Activated CD8-positive, alpha-beta memory T cell treated with anti-CD3 and anti-CD28 coated beads, Interleukin-2, amount 50 U/mL, for 4 hours (primary cell): ENCODE data around the gene MYO5C.
"Not testable (repeated sequence)": the region's sequence is repeated elsewhere in the genome, so short reads cannot be mapped to it uniquely, and the experiment has no call there.

Experiments used
- DNase-seq: peaks from one replicate; pipeline ENCODE4 v3.0.0-alpha.2; 2020

The MYO5C gene

DNA sequence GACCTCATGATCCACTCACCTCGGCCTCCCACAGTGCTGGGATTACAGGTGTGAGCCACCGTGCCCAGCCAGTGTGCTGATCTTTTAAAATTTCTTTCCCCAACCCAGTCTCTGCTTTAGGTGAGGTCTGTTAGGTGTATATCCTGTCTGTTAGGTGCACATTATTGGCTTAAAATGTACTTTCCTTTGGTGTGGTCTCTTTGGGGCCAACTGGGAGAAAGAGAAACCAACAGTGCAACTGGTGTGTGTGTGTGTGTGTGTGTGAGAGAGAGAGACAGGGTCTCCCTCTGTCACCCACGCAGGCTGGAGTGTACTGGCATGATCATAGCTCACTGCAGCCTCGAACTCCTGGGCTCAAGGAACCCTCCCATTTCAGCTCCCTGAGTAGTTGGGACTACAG, 54.1 kb downstream of the MYO5C start:
- DNase-seq = no peak

DNA sequence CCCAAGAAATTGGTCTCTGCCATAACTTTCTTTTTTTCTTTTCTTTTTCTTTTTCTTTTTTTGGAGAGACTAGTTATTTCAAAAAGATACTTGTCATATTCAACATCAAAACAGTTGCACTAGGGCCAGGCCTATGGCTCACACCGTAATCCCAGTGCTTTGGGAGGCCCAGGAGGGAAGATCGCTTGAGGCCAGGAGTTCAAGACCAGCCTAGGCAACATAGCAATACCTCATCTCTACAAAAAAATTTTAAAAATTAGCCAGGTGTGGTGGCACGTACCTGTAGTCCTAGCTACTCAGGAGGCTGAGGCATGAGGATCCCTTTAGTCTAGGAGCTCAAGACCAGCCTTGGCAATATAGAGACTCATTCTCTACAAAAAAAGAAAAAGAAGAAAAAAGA, 55.4 kb downstream of the MYO5C start:
- no peak for DNase-seq

DNA sequence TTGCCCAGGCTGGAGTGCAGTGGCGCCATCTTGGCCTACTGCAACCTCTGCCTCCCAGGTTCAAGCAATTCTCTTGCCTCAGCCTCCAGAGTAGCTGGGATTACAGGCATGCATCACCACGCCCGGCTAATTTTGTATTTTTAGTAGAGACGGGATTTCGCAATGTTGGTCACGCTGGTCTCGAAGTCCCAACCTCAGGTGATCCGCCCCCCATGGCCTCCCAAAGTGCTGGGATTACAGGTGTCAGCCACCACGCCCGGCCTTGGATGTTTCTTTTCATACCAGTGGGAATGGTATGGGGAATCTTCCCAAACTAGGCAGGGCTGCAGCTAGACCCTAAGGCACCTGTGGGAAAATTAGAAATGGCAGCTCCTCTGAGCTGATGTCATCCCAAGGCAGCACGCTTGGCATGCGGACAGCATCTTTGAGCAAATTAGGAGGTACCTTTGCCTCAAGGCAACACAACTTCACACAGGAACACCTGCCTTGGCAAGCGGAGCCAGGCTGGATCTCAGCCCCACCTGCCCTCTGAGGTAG, 56.5 kb downstream of the MYO5C start:
- not testable (repeated sequence) for DNase-seq

DNA sequence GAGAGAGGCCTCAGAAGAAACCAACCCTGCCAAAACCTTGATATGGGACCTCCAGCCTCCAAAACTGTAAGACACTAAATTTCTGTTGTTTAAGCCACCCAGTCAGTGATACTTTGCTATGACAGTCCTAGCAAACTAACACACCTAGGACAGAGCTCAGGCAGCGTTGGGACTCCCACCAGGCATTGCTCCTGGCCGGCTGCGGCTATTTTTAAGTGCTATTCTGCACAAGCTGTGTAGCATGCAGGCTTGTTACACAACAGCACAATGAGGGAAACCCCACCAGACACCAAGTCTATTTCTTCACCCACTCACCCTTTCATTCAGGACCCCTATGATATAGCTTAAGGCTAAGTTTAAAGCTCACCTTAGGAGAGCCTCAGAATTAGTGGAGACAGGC, 57.5 kb downstream of the MYO5C start:
- no peak for DNase-seq

DNA sequence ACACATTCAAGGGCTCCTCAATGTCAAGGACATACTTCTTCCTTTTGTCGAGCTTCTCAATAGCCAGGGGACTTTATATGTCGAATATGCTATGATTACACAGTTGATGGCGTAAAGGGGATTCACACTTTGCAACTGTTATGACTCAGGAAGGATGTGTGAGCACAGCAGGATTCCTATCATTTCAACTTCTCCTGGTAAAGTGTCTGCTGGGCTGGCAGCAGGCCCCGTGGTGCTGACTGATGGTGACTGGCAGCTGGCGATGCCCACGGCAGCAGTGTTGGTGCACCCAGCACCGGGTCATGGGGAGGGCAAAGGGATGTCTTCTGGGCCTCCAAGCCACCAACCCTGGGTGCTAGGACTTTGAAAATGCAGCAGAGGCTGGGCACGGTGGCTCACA, 59.6 kb downstream of the MYO5C start:
- DNase-seq = no peak

DNA sequence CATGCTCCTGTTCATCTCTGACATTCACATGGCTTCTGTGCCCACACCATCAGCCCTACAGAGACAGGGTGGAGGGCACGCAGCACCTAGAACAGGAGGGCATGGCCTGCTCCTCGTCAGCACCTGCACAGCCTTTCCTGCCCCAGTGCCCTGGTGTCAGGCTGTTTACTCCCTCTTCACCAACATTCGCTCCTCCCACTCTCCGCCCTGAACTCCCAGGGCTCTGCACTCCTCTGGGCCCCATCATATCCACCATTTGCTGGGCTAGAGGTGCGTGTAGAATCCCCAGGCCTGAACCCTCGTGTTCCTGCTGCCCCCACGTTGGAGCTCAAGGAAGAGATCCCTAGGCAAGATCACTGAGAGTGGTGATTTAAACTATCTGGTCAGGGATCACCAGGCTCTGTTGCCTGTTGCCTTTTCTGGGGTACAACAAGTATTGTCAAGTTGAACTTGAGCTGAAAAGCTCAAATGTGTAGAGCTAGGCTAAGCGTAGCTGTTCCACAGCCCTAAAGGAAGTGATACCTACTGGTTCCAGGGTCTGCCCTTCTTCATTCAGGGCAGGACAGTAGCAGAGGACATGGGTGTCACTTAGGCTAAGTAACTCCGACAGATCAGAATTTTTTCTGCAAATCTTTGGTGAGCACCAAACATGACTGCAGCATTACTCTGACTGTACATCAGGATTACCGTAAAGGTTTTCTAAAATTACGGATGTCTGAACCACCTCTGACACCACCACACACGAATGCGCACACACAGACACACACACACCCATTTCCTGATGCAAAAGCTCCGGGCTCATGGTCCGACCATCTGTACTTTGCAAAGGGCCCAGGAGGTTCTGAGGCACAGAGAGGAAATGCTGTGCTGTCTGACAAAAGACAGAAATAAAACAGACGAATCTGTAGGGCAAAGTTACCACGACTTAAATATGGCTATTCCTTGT, 60.7 kb downstream of the MYO5C start:
- no peak for DNase-seq

DNA sequence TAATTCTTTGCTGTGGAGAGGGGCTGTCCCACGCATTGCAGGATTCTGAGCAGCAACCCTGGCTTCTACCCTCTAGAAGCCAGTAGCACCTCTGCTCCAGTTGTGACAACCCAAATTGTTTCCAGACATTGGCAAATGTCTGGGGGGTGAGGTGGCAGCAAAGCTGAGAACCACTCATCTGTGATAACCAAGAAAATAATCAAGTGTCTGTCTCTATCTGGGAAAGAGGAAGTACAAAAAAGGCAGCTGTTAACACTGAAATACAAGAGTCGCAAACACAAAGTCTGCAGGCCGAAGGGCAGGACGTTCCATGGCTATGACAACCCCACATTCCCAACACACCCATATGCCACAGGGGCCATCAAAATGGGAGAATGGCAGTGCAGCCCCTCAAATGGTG, 62.2 kb downstream of the MYO5C start:
- DNase-seq = no peak

DNA sequence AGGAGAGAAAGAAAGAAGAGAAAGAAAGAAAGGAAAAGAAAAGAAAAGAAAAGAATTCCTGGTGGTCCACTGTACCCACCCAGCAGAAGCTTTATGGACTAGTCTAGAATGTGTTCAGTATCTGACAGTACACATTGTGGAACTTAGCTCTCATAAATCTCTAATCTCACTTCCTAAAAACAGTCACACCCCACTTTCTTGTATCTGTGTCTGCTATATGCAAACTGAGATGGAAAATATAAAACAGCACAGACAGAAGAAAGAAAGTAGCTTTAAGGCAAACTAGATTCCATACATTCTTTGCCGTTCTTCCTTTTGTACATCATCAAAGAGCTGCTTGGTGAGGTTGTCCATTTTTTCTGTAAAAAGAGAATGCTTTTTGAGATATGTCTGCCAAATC, 63.3 kb downstream of the MYO5C start:
- DNase-seq = no peak

DNA sequence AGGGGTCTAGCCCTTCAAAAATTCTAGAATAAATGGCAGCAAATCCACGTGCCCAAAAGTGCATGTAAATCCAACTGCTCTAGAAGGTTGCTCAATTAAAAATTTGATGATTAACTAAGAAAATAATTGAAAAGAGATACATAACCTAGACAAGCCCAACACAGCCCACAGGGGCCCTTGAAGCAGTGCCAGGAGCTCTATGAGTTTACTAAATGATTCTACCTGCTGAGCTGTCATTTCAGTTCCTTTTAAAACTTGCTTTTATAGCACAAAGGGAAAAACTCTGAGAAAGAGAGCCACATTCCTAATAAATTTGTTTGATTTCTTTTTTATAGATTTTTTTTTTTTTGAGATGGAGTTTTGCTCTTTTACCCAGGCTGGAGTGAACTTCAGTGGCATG, 65.5 kb downstream of the MYO5C start:
- no peak for DNase-seq

DNA sequence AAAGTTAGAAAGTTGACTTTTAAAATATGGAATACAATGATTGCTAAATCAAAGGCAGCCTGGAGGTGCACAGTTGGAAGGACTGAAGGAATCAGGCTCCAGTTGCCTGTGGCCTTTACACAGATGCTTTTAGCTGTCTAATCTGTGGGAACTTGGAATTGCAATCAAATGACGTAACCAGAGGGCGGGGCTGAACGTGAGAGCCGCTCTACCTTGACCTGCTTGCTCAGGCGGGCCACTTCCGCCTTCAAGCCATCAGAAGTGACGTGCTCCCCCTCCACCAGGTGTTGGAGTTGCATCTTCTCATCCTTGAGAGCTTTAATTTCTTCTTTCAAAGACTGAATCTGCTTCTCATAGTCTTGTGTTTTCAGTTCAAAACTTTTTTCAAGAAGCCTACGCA, 66.7 kb downstream of the MYO5C start:
- no peak for DNase-seq

DNA sequence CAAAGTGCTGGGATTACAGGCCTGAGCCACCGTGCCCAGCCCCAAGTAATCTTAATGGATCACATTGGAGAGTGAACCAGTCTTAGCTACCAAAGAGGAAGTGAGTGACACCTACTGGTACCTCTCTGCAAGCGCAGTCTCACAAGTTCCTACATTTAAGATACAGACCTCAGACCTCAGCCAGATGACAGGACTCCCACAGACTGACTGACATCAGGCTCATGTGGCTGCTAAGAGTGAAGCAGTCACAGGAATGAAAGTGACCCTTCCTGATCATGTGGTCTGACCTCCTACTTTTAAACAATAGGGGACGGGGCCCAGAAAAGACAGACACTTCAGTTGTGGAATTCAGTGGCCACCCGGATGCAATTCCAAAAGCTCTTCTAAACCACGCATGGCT, 68.1 kb downstream of the MYO5C start:
- DNase-seq = peak; percentile 67

DNA sequence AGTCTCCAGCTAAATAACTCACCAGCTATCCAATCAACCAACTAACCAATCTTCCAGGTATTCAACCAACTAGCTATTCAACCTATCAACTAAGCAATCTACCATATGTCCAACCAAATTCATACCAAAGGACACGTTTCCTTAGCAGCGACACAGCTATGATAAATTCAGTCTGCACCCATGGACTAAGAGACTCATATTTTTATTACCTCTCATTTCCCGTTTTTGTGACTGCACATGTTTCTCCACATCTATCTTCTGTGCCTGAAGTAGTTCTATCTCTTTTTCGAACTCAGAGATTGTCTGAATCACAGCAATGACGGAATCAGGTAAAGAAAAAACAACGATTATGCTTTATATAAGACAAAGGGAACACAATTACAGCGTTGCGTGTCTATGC, 70.4 kb downstream of the MYO5C start:
- DNase-seq = no peak

DNA sequence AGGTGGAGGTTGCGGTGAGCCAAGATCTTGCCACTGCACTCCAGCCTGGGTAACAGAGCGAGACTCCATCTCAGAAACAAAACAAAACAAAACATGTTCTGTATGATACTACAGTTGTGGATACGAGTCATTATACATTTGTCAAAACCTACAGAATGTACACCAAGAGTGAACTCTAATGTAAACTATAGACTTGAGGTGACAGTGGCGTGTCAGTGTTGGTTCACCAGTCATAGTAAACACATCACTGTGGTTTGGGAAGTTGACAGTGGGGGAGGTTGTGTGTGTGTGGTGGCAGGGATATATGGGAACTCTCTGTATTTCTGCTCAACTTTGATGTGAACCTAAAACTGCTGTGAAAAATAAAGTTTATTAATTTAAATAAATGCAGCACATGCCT, 71.4 kb downstream of the MYO5C start:
- DNase-seq = no peak

DNA sequence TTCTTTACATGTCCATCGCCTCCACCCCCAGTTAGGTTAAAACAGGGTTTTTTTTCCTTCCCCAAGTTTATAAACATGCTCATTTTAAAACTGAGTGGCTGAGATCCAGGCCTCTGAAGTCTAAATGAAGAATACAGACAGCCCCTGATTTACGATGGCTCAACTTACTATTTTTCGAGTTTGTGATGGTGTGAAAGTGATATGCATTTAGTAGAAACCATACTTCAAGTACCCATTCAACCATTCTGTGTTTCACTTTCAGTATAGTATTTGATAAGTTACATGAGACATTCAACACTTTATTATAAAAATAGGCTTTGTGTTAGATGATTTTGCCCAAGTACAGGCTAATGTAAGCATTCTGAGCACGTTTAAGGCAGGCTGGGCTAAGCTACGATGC, 73.9 kb downstream of the MYO5C start:
- no peak for DNase-seq

DNA sequence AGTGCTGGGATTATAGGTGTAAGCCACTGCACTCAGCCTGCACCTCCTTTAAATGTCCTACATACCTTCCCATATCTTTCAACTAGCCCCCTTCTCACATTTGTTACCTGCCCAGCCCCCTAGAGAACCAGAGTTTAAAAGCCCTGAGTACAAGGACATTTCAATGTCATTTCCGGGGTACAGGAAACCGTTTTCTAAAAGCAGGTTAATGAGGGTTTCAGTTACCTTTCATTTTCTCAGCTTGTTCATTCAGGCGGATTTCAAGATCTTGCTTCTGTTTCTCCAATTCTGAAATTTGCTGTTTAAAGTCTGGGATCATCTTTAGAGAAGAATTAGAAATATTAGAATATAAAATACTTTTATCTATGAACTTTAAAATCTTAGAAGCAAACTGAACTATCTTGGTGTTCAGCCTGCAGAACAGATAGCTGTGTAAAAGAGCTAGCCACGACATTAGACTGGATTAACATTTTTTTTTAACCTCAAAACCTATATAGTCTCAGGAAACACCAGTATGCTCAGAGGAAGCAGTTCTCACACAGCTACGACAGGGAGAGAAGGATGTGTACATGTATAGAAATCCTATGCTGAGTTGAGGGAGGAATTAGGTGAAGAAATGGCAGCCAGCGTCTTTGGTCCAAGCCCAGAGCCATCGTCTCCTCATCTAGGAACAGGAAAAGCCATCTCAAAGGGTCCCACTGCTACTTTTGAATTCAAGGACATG, 74.5 kb downstream of the MYO5C start:
- no peak for DNase-seq

DNA sequence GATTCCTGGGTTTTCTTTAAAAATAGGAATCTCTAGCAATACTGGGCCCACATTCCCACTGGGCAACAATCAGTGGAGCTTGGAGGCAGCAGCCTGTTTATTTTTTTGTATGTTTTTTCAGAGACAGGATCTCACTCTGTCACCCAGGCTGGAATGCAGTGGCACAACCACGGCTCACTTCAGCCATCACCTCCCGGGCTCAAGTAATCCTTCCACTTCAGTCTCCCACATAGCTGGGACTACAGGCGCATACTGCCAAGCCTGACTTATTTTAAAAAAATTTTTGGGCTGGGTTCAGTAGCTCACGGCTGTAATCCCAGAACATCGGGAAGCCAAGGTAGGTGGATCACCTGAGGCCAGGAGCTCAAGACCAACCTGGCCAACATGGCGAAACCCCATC, 75.4 kb downstream of the MYO5C start:
- DNase-seq = no peak

DNA sequence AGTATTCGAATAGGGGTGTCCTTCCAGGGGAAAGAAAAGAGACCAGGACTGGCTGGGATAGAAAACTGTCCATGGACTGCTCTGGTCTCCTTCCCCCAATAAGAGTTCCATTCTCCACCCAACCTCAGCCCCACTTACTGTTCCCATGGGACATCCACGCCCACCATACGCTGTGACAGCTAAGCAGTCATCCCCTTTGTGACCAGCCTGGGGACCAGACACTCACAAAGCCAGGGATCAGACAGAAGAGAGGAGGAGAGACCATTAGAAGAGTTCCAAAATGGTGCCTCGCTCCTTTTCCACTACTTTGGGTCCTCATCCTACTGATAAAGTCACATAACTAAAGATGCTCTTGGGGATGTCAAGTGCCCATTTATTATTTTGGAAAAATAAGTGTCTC, 76.8 kb downstream of the MYO5C start:
- no peak for DNase-seq

DNA sequence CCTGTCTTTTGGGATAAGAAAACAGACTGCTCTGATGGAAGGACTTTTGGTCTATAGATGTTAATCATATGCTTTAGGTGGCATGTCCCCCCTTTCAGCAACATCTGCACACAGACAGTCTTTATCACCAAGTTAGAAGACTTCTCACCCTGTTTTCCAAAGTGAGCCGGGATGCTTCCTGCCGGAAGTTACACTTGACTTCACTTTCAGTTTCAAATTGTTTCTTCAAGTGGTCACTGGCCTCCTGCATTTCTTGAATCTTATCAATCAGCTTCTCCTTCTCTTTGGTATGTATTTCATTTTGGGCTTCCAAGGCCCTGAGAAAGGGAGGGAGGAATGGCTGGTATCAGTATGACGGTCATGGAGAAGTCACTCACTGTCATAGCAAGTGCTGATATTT, 77.2 kb downstream of the MYO5C start:
- DNase-seq = no peak

DNA sequence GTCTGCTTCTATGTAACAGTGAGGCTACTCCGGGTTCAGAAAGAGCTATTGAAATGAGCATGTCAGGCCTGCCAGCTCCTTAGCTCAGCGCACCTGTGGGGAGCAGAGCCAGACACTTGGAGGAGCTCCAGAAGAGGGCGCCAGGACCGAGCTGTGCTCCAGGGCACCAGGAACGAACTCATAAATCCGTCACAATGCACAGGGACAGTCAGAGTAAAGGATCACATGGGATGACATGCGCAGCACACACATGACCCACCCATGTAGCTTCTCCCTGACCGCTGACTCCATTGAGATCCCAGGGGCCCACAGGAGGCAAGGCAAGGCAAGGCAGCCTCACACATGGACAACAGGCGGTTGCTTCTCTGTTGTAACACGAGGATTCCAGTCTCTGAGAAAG, 78.4 kb downstream of the MYO5C start:
- DNase-seq = no peak

DNA sequence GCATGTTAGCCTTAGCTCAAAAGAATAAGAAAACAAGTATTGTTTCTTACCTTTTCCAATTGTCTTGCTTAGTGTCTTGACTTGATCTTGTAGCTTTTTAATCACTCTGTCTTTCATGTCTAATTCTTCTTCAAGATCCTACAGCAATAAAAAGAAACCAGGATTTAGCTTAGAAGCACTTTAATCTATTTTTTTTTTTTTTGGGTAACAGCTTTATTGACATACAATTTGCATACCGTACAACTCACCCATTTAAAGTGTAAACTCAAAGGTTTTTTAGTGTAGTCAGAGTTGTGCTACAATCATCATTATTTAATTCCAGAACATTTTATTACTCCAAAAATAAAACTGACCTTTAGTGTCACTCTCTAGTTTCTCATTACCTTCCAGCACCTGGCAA, 81.1 kb downstream of the MYO5C start:
- no peak for DNase-seq

DNA sequence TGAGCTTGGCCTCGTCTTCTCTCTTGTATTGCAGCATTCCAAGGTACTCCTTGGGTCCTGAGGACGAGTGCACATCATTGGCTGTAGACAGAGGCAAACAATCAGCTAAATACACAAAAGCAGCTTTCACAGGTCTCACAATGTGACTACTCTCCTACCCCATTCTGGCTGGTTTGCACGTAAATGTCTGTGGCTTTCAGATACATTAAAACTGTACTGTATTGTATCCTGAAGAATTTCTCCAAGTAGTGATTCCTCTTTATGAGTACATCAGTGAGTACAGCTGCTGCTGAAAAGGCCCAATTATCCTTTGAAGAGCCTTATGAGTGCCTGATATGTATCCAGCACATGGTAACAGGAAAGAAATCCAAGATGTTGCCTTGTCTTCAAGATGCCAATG, 82.4 kb downstream of the MYO5C start:
- DNase-seq = no peak

DNA sequence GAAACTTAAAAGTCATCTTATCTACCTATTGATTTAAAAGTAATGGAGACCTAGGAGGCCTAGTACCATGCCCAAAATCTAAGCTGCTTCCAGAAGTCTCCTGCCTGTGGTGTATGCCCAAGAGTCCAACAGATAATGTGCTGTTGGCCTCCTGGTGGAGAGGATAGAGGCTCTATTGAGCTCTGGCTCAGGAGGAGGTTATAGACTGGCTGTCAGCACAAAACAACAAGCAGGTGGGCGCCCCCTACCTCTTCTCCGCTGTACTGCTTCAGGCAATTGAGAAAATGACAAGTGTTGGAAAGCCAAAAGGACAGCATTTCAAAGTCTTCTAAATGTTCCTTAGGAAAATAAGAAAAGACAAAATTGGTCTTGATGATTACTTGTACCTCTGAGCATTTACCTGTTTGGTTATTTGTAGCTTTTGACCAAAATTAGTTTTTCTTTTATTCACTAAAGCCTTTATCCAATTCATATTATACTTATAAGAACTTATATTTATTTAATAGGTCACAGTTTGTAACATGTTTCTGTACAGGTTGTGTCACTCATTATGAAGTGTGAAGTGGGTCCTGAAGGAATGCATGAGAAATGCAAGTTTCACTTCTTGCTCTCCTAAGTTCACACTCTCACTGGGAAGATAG, 87.2 kb downstream of the MYO5C start:
- DNase-seq = peak; percentile 75

DNA sequence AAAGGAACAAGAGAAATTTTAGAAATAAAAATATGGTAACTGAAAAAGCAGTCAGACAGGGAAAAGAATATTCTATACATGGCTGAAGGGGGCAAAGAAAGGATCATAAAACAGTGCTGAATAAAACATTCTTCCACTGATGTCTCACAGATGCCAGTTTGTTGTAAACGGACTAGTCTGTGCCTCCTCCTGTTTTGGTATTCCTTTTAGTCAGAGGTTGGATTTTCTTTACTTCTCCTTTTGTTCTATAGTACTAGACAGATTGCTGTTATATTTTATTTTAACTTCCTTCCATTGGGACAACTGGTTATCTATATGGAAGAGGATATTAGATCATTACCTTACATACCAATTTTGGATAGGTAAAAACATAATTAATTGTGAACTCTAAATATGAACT, 88.4 kb downstream of the MYO5C start:
- no peak for DNase-seq

DNA sequence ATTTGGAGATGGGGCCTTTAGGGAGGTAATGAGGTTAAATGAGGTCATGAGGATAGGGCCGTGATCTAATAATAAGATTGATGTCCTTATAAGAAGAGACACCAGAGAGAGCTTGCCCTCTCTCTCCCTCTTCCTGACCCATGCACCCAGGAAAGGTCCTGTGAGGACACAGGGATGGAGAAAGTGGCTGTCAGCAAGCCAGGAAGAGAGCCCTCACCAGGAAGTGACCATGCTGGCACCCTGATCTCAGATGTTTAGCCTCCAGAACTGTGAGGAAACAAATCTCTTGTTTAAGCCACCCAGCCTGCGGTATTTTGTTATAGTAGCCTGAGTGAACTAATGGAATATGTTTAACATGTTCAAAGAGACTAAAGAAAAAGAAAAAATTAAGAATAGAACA, 89.2 kb downstream of the MYO5C start:
- DNase-seq = no peak
